Left colon (tissue), 2 donors: ENCODE results near the gene UTY. TPM values are rescaled to one million over a fixed set of nuclear protein-coding genes. Genes with fewer than 3 reads are reported as not detected.

Source experiments
- ATAC-seq: fragments of 200-7000 bp; cut with Tn5 transposase; one replicate; pipeline ENCODE4 v1.9.1; 2020; ENCODE audit warnings: mild to moderate bottlenecking, moderate library complexity
- DNase-seq, 2 donors: peaks; one replicate each; pipeline ENCODE4 v3.0.0-alpha.2; 2020
- intact Hi-C, 2 donors: fragments of 100-400 bp; cut with DNase I in 1 of 2; cut with micrococcal nuclease in 1 of 2; formaldehyde crosslinking; loops; one replicate each; pipeline versions ENCODE4 v1.11.2 to v1.14.0; 2022; cut with DNase I, micrococcal nuclease
- long read RNA-seq: library from polyadenylated mRNA; unstranded; transcript quantifications from one replicate; pipeline ENCODE4 v2.0.0, GENCODE V29; 2021
- total RNA-seq, 2 donors: library from RNA; stranded (reverse); fragmentation: NEBNext Ultra II Directional; extraction: Animal tissue kit (Norgen Biotek cat#: 25700); gene quantifications; one replicate each; pipeline ENCODE4 v1.2.1, GENCODE V29; 2021
- donor health status: DM: no; HTN: no; CAD: no.
- donor health status: DM: yes; HTN: yes; CAD: no.

The UTY gene
- not detected for total RNA-seq
- long read RNA-seq = 0 reads

DNA sequence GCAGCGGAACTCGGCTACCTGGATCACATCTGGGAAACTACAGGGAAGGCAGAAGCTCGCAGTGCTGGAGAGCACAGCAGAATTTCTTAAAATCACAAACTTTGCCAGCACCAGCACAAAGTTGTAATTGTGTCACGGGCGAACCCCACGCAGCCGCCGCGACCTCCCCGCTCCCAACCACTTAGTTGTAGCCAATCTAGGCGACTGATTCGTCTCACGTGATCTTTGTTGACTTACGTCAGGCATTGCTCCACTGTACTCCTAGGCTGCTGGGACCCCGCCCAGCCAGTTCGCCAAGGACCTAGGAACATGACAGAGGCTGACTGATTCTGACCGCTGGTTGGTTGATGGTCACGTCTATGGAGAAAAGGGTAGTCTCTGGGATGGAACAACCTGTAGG is at the start of gene UTY:
Gene UTY (minus strand): TSS at position 206 of the 400 bp plus-strand sequence. CDS start 368 bp downstream, outside the sequence.
- ATAC-seq = no peak
- intact Hi-C loops = no loop called here
- no peak for DNase-seq

DNA sequence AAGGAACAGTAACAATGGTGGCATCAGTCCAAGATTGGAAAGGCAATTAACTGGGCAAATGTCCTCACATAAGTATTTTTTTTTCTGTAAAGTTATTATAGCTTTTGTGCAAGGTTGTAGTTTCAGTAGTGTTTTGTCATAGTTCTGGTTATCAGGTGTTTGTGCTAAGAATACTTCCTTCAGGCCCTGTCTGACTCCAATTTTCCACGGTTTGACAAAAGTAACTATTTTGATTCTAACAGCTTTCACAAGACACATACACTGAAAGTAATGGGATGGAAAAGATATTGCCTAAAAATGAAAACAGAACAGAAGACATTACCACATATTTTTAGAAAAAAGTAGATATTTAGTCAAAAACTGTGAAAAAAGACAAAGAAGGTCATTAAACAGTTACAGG is 40.6 kb upstream of the UTY start:
- DNase-seq (no peak), ATAC-seq (no peak)
- intact Hi-C loops = no loop called here

DNA sequence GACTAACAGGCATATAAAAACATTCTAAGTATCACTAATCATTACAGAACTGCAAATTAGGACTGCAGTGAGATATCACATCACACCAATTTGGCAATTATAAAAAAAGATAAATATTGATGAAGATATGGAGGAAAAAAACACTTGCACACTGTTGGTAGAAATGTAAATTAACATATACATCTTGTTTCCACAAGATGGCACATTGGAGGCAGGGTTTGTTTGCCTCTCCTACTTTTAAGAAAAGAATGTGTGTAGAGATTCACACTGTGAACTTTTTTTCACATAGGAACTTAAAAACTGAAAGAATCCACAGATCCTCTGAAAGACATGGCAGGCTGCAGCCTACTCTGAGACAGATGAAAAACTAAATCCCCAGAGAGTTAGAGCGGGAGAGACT is 21.4 kb upstream of the UTY start:
- ATAC-seq (no peak), DNase-seq (no peak)
- intact Hi-C loops = no loop called here

DNA sequence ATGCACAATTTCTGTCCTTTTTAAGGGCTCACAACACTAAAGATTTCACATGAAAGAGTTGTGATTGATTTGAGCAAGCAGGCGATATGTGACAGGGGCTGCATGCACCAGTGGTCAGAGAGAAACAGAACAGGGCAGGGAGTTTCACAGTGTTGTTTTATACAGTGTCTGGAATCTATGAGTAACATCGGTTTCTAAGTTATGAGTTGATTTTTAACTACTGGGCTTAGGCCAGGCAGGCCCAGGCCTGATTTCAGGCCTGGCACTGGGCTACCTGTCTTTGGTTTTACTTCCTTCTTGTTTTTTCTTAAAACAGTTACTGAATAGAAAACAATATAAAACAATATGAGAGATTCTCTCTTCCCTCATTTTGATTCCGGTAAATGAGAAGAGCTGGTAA is 13.9 kb upstream of the UTY start:
- no peak for ATAC-seq
- intact Hi-C loops = no loop called here

DNA sequence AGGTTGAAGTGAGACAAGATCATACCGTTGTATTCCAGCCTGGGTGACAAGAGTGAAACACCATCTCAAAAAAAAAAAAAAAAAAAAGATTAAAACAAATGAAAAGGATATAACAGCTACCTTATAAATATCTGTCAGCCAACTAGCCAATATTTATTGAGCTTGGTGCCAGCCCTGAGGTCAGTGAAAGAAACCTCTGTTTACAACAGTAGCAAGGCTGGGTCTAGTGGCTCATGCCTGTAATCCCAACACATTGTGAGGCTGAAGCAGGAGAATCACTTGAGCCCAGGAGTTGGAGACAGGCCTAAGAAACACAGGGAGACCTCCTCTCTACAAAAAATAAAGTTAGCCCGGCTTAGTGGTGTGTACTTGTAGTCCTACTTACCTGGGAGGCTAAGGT is 12.6 kb upstream of the UTY start:
- intact Hi-C loops = no loop called here
- DNase-seq = no peak
- ATAC-seq = no peak

More for the DNA sequence above, 13.9 kb upstream of the UTY start:
- no peak for DNase-seq

DNA sequence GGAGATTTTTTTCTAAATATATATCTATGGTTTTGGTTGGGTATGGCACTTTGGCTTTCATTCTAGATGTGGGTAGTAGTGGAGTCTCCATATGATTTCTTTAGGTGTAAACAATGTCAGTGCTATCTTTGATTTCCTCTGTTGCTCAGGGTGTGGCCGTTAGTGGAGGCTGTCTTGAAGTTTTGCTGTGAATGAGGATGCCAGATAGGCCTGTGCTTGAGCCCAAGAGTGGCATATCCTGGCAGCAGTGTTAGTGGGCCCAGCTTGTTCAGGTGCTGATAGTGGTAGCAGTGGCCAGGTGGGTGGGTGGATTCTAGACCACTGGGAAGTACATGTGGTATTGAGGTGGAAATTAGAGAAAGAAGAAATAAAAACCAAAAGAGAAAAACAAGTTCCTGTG is 8.9 kb upstream of the UTY start:
- intact Hi-C loops = no loop called here
- DNase-seq (no peak), ATAC-seq (no peak)

DNA sequence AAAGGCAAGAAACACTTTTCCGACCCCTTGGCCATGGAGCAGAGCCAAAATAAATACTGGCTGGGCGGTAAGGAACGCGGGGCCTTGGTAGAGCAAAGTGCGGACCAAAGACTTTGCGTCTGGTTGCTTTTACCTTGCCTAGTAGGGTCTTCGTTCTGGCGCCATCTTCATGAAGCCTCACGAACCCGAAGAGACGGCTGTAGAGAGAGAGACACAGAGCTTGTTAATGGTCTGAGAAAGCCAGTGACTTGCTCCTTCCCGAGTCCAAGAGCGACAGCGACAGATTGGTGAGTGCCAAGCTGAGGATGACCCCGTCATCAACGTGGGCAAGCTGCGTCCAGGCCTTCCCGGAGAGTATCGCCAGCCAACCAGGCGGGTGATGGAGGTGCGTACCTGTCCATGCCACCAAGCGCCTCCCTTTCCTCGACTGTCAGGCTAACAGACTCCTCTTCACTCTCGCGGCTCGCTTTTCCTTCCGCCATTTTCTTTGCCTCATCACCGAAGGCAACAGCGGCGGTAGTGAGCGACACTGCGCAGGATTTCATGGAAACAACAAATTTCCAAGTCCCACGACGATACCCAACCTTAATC is 617 bp downstream of the UTY start:
- intact Hi-C loops = no loop called here
- ATAC-seq = no peak
- DNase-seq = no peak

DNA sequence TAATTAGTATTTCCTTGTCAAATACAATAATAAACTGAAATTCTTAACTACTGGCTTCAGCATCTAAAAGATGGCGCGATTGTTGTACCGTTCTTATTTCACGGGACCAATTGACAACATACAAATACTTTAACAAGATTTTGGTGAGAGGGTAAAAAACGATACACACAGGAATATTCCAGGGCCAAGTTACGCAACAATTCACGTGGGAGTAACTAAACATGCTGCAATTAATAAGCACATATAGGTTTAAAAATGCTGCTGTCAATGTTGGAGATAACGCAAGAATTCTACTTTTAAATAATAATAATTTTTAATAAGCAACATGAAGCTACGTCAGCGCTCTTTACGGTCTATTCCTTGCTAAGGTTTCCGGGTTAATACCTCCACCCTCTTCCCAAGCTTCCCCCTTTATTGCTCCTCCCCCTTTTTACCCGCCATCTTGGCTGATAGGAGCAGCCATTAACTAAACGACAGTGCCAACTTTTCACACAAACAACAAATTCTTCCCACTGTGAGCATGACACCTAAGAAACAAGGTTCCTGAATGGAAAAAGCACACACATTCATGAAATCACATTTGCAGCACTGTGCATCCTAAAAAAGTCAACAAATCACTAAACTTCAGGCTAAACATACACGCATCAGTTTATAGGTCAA is 1.6 kb downstream of the UTY start:
- no peak for DNase-seq
- no peak for ATAC-seq
- intact Hi-C loops = no loop called here

DNA sequence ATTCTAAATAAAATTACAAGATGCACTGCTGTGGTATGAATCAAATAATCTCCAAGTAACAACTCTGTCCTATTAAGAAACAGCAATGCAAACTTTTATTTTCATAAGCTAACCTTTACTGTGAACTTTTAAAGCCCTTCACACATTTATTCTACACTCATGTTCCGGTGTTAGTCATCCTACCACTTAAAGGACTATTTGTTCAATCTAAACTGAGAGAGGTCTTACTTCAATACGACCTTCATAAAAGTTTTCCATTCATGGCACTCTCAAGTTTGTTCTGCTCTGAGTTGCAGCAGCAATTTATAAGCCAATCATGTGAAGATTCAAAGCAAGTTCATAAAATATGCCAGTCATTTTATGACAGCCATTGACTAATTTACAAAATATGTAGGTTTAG is 4.8 kb downstream of the UTY start:
- intact Hi-C loops = no loop called here
- no peak for ATAC-seq
- DNase-seq = no peak

DNA sequence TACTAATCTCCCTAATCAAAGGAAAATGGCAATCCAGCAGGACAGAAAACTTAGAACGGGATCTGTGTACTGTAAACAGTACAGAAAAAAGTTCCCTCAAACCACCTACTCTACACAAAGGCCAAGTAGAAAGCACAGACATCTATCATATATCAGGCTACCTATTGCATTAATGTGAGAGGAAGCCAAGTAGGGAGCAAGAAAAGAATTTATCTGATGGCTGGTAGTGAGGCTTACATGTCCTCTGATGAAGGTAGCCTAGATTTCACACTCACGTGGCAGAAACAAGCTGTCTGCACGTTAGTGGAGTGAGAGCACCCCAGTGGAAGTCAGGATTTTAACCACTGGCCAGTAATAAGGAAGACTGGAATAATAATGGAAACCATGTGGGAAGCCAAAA is 28.3 kb downstream of the UTY start:
- DNase-seq (no peak), ATAC-seq (no peak)
- intact Hi-C loops = no loop called here

DNA sequence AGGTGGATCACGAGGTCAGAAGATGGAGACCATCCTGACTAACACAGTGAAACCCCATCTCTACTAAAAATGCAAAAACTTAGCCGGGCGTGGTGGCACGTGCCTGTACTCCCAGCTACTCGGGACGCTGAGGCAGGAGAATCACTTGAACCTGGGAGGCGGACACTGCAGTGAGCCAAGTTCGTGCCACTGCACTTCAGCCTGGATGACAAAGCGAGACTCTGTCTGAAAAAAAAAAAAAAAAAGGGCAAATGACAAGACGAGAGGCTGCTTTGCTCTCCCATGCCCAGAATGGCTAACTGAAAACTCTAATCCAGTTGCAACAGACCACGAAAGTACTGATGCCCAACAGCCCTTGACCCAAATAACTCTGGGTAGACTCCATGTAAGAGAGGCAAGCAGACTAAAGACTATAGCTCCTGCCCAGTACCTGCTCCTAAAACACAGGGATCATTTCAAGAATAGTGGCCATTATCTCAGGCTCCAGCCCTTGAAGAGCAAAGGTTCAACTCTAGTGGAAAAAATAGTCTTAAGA is 29.2 kb downstream of the UTY start:
- ATAC-seq = no peak
- intact Hi-C loops = no loop called here

DNA sequence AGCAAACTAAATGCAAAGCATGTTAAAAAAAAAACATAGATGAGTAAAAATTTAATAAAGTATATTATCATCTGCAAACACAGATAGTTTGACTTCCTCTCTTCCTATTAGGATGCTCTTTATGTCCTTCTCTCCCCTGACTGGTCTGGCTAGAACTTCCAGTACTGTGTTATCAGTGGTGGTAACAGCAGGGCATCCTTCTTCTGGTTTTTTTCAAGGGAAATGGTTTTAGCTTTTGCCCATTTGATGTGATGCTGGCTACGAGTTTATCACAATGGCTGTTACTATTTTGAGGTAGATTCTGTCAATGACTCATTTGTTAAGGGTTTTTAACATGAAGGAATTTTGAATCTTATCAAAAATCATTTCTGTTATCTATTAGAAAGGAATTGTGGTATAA is 34.3 kb downstream of the UTY start:
- ATAC-seq (no peak), DNase-seq (no peak)
- intact Hi-C loops = no loop called here

More for the DNA sequence above, 29.2 kb downstream of the UTY start:
- DNase-seq = no peak

DNA sequence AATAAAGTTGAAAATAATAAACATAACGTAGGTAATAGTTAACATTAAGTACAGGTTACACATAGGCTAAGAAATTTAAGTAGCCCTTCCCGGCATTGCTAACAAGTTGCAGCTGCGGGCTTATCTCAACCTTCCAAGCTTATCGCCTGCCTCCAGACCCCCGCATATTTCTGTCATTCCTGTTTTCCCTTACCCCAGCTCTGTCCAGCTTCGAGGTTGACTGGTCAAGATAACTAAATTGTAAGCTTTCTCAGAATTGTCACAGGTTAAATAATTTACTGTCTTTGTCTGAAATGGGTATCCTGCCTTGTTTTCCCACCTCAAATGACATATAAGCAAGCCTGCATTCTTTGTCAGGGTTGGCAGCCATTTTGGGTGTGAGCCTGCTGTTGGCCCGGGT is 36.7 kb downstream of the UTY start:
- no peak for ATAC-seq
- no peak for DNase-seq
- intact Hi-C loops = no loop called here

DNA sequence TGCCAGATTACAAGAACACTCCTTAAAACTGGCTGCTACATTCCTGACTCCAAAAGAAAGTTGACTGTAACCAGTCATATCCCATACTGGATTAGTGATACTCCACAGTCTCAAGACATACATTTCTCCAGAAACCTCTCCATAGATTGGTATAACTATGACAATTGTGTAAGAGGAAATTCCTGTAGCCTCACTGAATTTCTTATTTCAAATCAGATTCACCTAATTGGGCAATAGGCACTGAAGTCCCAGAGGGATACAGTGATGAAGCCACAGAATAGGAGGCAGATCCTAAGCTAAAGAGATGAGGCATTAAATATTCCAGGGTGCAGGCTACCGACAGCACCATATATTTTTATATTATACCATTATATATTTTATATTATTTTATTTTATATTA is 39.0 kb downstream of the UTY start:
- no peak for ATAC-seq
- DNase-seq = no peak
- intact Hi-C loops = no loop called here

DNA sequence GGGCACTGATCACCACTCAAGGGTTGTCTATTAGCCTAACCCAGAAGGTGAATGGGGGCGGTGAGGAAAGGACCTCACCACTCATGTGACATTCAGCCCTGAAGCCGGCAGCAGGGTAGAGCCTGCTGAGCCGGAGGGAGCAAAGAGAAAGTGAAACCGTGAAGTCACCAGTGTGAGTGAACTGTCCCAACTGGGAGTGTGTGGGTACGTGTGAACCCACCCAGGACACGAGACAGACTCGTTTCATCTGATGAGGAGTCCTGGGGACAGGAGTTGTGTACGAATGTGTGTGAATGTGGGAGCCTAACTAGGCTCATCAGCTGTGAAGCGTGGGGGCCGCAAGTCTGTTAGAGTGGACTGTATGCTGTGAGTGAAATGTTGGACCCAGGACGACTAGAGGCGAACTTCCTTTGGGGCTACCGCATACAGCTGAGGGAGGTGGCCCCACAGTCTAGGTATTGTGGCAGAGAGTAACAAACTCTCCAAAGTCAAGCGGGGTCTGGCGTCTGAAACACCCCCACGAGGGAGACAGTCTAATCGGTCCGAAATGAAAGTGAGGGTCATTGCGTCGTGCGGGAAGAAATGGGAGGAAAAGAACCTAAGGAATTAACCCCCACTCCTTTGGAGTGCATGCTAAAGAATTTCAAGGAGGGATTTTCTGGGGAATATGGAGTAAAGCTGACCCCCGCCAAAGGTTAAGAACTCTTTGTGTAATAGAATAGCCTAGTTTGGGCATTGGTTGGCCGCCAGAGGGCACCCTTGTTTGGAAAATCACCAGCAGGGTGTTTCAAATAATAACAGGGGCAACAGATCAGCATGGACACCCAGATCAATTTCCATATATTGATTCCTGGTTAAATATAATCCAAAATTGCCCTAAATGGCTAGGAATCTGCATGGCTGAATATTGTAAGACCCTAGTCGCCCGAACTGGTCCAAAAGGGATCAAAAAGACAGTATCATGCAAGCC is 43.6 kb downstream of the UTY start:
- ATAC-seq (no peak), DNase-seq (no peak)
- intact Hi-C loops = no loop called here

DNA sequence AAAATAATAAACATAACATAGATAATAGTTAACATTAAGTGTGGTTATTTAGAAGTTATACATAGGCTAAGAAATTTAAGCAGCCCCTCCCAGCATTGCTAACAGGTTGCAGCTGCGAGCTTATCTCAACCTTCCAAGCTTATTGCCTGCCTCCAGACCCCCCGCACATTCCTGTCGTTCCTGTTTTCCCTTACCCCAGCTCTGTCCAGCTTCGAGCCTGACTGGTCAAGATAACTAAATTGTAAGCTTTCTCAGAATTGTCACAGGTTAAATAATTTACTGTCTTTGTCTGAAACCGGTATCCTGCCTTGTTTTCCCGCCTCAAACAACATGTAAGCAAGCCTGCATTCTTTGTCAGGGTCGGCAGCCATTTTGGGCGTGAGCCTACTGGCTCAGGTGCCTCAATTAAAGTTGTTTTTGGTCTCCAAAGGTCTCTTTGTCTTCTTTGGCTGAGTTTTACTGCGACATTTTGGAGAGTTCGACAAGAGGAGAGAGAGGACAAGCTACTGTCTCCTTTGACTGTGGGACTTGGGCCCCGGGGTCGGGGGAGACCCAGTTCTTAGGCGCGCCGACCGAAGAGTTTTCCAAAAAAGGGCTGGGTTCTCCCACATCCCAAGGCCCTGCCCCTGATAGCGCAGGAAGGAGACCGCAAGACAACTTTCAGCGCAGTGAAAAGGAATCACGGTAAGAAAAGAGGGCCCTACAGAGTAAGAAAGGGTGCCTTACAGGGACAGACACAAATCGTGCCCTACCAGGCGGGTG is 44.4 kb downstream of the UTY start:
- ATAC-seq (no peak), DNase-seq (no peak)
- intact Hi-C loops = no loop called here

DNA sequence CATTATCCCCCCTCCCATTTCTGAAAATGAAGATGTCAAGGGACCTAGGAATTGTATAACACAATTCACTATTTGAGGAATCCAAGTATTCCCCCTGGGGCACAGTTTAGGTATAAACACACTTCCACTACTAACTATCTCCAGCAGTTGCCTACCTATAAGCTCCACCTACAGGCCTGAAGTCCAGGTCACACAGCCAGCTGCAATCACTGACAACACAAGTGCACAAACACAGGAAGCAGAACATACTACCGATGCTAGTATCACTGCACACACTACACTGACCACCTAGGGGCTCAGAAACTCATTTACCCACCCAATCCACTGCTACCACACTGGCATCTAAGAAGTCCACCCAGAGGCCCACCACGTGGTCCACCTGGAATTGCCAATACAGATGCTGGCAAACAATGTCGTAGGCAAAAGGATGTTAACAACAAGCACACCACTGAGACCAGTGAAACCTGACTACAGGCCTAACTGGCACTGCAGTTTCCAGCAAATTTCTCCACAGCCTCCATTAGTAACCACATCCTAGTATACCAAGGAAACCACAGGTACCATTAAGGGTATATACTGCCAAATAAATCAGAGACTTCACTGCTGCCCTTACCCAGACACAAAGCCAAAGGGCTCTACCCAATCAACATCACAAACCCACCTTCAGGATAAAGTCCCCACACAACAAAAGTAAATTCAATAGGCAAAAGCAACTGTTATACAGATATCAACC is 47.4 kb downstream of the UTY start:
- intact Hi-C loops = no loop called here
- ATAC-seq (no peak), DNase-seq (no peak)

DNA sequence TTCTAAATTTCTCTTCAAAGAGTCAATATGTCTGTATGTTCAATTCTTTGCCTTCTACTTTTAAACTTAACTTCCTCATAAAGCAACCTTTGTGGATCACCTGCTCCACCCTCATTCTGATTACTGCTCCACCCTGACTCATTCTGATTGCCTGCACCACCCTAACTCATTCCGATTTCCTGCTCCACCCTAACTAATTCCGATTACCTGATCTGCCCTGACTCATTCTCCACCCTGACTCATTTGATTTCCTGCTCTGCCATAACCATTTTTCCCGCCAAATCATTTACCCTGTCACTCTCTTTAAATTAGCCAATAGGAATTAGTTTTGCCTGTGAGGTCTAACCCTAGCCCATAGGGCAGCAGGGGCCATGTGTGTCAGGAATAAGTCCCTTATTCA is 50.3 kb downstream of the UTY start:
- no peak for ATAC-seq

More for the DNA sequence above, 50.3 kb downstream of the UTY start:
- no peak for DNase-seq
- intact Hi-C loops = no loop called here
